ENCODE measurements around the gene ONECUT1. TPM values are rescaled to one million over a fixed set of nuclear protein-coding genes. Genes with fewer than 3 reads are reported as not detected.
A peak's percentile ranks its signal among the peaks of the same experiment; 100 is the strongest.

Gene ONECUT1
- total RNA-seq, 4 donors from 2014 or later, result not detected

DNA sequence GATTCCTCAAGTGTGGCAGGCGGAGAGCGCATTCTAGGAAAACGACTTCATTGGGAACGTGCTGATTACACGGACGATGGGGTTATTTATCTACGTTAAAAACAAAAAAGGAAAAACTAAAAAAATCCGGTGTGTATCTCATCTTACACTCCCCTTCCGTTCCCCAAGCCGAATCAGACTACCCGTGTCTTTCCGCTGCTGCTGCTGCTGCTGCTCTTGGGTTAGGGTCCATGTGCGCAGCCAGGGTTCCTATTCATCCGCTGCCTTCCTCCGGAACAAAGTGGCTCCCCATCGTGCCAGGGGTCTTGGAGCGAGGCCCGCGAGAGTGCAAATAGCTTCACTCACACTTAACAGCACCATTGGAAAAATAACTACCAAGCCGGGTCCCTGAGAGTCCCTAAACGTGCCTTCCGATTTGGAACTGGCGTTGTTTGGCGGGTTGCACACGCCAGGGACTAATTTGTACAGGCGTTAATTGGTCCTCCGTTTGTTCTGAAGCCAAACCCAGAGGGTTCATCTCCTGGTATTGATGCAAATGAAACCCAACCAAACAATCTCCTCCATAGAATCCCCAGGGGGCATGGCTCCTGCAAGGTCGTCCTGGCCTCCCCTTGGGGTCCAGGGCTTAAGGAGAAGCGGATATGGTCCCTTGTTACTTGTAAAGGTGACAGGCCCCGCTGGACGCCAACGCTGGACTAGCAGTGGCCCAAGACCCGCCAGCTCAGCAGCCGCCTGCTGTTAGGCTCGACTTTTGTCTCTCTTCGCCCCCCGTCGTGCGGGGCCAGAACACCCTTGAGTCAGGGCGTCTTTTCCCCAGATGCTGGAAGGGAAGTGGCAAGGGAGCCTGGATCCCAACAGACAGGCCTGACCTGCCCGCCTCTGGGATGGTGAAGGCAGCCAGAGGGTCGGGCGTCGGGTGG, 11.0 kb upstream of the ONECUT1 start:
- DNase-seq, result no peak
- TF ChIP-seq, protein P1, sequence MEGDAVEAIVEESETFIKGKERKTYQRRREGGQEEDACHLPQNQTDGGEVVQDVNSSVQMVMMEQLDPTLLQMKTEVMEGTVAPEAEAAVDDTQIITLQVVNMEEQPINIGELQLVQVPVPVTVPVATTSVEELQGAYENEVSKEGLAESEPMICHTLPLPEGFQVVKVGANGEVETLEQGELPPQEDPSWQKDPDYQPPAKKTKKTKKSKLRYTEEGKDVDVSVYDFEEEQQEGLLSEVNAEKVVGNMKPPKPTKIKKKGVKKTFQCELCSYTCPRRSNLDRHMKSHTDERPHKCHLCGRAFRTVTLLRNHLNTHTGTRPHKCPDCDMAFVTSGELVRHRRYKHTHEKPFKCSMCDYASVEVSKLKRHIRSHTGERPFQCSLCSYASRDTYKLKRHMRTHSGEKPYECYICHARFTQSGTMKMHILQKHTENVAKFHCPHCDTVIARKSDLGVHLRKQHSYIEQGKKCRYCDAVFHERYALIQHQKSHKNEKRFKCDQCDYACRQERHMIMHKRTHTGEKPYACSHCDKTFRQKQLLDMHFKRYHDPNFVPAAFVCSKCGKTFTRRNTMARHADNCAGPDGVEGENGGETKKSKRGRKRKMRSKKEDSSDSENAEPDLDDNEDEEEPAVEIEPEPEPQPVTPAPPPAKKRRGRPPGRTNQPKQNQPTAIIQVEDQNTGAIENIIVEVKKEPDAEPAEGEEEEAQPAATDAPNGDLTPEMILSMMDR (IDR thresholded peaks at IDR 0.05), result no peak
- no peak for TF ChIP-seq POLR2A (IDR thresholded peaks at IDR 0.05)
- intact Hi-C loops (cut with DNase I), result no loop called here
- Histone ChIP-seq H3K4me3 (no peak overlapping the region), H3K27me3 (peaks cover 14 to 100% (median 63%) of the 10 kb centered on the region in 4 donors), H3K9me3 (no peaks in the 10 kb centered on the region), H3K27ac (no peak overlapping the region), H3K36me3 (no peaks in the 10 kb centered on the region), H3K4me1 (peaks cover 22 to 43% (median 29%) of the 10 kb centered on the region in 3 donors)
- 27 to 32% methylated on average over 27 to 30 of the region's 44 CpGs for WGBS, 2 donors

DNA sequence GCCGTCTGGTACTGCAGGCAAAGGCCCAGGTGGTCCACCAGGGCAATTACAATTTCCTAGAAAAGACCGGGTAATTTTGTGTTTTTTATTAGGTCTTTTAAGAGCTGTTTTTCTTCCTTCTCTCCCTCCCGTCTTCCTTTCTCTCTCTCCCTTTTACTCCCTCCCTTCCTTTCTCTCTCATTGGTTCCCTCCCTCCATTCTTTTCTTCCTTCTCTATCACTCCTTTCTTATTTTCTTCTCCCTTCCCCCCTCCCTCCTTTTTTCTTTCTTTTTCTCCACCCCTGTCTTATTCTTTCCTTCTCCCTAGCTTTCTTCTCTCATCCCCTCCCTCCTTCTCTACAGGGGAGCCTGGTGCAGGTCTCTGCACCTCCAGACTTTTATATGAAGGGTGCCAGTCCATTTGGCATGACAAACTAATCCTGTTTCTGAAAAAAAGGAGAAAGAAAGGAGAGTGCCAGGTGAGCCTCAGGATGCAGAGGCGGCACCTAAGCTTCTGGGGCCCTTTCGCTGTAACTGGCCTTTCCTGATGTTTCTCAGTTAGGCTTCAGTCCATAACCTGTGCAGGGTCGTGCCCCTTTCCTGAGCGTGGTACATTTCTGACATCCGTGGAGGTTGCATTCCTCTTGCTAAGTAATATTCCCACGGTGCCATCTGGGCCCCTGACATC, 9.1 kb upstream of the ONECUT1 start:
- no peaks in the 10 kb centered on the region for H3K9me3 ChIP-seq
- H3K36me3 ChIP-seq, result no peaks in the 10 kb centered on the region
- WGBS, 2 donors, result 22 to 30% methylated on average over 9 of the region's 9 CpGs
- H3K4me1 ChIP-seq, result peaks cover 6 to 30% (median 12%) of the 10 kb centered on the region in 3 donors
- TF ChIP-seq POLR2A (IDR thresholded peaks at IDR 0.05), result no peak
- TF ChIP-seq, protein P1 (IDR thresholded peaks at IDR 0.05), result no peak
- H3K27me3 ChIP-seq, result peaks cover 18 to 100% (median 67%) of the 10 kb centered on the region in 4 donors
- no peak overlapping the region for H3K4me3 ChIP-seq
- H3K27ac ChIP-seq, result no peak overlapping the region
- intact Hi-C loops (cut with DNase I), result no loop called here
- no peak for DNase-seq

DNA sequence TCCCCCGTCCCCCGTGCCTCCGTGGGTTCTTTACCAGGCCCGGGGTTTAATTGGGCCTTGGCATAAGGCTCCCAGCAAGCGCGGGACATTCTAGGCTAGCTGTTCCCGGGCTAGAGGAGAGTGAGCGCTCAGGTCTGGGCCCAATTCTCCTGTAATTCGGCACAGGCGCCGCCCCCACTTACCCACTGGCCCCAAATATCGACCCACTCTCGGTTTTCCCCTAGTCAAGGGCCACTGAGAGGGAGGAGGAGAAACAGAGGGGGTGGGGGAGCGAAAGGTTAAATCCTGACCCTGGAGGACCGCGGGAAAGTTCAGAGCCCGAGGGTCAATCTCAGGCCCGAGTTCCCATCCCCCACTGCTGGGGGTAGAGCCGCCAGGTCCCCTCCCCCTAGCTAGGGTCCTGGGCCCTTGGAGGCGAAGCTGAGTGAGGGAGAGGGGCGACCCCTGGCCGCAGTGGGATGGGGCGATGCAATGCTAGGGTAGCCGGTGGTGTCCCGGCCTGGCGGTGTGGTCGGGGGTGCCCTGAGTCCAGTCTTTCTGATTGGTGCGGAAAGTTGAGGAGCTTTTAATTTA, 8.5 kb upstream of the ONECUT1 start:
- WGBS, 2 donors, result 10 to 36% methylated on average over 4 of the region's 28 CpGs
- peaks cover 18 to 100% (median 62%) of the 10 kb centered on the region in 4 donors for H3K27me3 ChIP-seq
- no peak overlapping the region for H3K27ac ChIP-seq
- H3K36me3 ChIP-seq, result no peaks in the 10 kb centered on the region
- DNase-seq, result no peak
- intact Hi-C loops (cut with DNase I), result no loop called here
- TF ChIP-seq POLR2A (IDR thresholded peaks at IDR 0.05), result no peak
- TF ChIP-seq, protein P1 (IDR thresholded peaks at IDR 0.05), result no peak
- peak overlapping the region in 1 of 4 donors; percentile 9 for H3K4me3 ChIP-seq
- H3K9me3 ChIP-seq, result no peaks in the 10 kb centered on the region
- peaks cover 0 to 23% (median 5%) of the 10 kb centered on the region in 3 donors for H3K4me1 ChIP-seq

DNA sequence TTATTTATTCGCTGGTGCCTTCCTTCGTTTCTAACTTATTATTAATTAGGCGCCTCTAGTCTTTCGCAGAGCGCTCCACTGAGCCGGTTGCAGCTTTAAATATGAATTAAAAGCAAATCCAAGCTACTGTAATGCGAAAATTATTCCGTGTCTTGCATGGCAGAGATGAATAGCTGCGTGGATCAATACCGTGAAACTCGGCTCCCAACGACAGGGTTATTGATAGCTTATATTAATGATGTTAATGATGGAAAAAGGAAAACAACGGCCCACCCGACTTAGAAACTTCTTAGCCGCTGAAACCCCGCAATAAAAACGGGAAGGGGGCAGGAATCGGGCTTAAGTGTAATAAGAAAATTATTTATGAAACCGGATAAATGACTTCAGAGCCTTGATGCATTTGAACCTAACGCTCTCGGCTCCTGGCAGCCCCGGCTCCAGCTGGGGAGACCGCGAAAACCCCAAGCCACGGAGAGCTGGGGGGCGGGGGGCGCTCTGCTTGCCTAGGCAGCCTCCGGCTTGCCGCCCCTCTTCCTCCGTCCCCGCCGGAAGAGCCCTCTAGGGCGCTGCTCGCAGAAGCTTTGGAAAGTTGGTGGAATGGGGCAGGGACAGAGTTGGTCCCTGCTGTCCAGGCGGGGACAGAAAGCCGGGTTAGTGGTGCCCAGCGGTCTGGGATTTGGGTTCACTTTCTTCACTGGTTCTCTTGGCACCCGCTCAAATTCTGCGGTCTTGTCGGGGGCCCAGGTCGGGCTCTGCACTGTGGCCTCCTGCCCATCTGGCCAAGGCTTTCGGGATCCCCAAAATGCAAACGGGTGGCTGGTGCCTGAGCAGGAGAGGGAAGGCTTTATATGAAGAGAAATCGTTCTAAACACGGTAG, 7.7 kb upstream of the ONECUT1 start:
- no peaks in the 10 kb centered on the region for H3K36me3 ChIP-seq
- peaks cover 0 to 20% (median 4%) of the 10 kb centered on the region in 3 donors for H3K4me1 ChIP-seq
- 7% methylated on average over 32 to 37 of the region's 45 CpGs for WGBS, 2 donors
- H3K9me3 ChIP-seq, result no peaks in the 10 kb centered on the region
- H3K27ac ChIP-seq, result no peak overlapping the region
- peaks cover 18 to 100% (median 56%) of the 10 kb centered on the region in 4 donors for H3K27me3 ChIP-seq
- intact Hi-C loops (cut with DNase I), result no loop called here
- TF ChIP-seq POLR2A (IDR thresholded peaks at IDR 0.05), result no peak
- TF ChIP-seq, protein P1 (IDR thresholded peaks at IDR 0.05), result no peak
- no peak for DNase-seq
- H3K4me3 ChIP-seq, result peak overlapping the region in 1 of 4 donors; percentile 9

All from esophagus squamous epithelium (tissue), 5 donors.